ENCODE measurements around the gene CACNG6.

GRCh38 chr19:53966931-53967330 is 24.5 kb upstream of the CACNG6 start:
- no peak for TF ChIP-seq CTCF (conservative IDR thresholded peaks at IDR 0.05; ENCODE audit: low read depth, low read length)
- no peak for TF ChIP-seq EZH2 (IDR thresholded peaks at IDR 0.05; ENCODE audit: borderline replicate concordance, low read depth, low read length, poor library complexity, severe bottlenecking)
